Measurements from ENCODE around the gene TEX264.
"Not testable (repeated sequence)": the region's sequence is repeated elsewhere in the genome, so short reads cannot be mapped to it uniquely, and the experiment has no call there.

TEX264 gene

GRCh38 chr3:51670823-51671733, at the start of gene TEX264:
Gene TEX264 (plus strand): TSS chr3:51671252. CDS start chr3:51674305, 3,053 bp downstream.
- DNase-seq (ENCODE audit: low read depth in 4 of 4, low spot score in 1 of 4): peak; percentile 71 to 89 (median 84)

GRCh38 chr3:51622413-51622812, 48.6 kb upstream of the TEX264 start:
- DNase-seq (ENCODE audit: low read depth in 4 of 4, low spot score in 1 of 4): no peak

- DNase-seq (ENCODE audit: low read depth in 4 of 4, low spot score in 1 of 4): no peak
Measured at GRCh38 chr3:51622868-51623267, 48.2 kb upstream of the TEX264 start.

GRCh38 chr3:51630513-51630912, 40.5 kb upstream of the TEX264 start:
- no peak for DNase-seq (ENCODE audit: low read depth in 4 of 4, low spot score in 1 of 4)

GRCh38 chr3:51637144-51637940, 33.7 kb upstream of the TEX264 start:
- DNase-seq (ENCODE audit: low read depth in 4 of 4, low spot score in 1 of 4): no peak

- no peak for DNase-seq (ENCODE audit: low read depth in 4 of 4, low spot score in 1 of 4)
Measured at GRCh38 chr3:51637941-51638471, 33.0 kb upstream of the TEX264 start.

GRCh38 chr3:51642462-51642861, 28.6 kb upstream of the TEX264 start:
- no peak for DNase-seq (ENCODE audit: low read depth in 4 of 4, low spot score in 1 of 4)

GRCh38 chr3:51646091-51646490, 25.0 kb upstream of the TEX264 start:
- DNase-seq (ENCODE audit: low read depth in 4 of 4, low spot score in 1 of 4): no peak

GRCh38 chr3:51652103-51652502, 18.9 kb upstream of the TEX264 start:
- DNase-seq (ENCODE audit: low read depth in 4 of 4, low spot score in 1 of 4): not testable (repeated sequence)

GRCh38 chr3:51653409-51653808, 17.6 kb upstream of the TEX264 start:
- not testable (repeated sequence) for DNase-seq (ENCODE audit: low read depth in 4 of 4, low spot score in 1 of 4)

GRCh38 chr3:51657234-51657633, 13.8 kb upstream of the TEX264 start:
- no peak for DNase-seq (ENCODE audit: low read depth in 4 of 4, low spot score in 1 of 4)

GRCh38 chr3:51659942-51660341, 11.1 kb upstream of the TEX264 start:
- no peak for DNase-seq (ENCODE audit: low read depth in 4 of 4, low spot score in 1 of 4)

GRCh38 chr3:51662456-51662855, 8.6 kb upstream of the TEX264 start:
- DNase-seq (ENCODE audit: low read depth in 4 of 4, low spot score in 1 of 4): no peak

- no peak for DNase-seq (ENCODE audit: low read depth in 4 of 4, low spot score in 1 of 4)
Measured at GRCh38 chr3:51668756-51669155, 2.3 kb upstream of the TEX264 start.

- peak; percentile 57 to 79 (median 68) for DNase-seq (ENCODE audit: low read depth in 4 of 4, low spot score in 1 of 4)
Measured at GRCh38 chr3:51669241-51670052, 1.6 kb upstream of the TEX264 start.

- no peak for DNase-seq (ENCODE audit: low read depth in 4 of 4, low spot score in 1 of 4)
Measured at GRCh38 chr3:51670053-51670822, 814 bp upstream of the TEX264 start.

- peak in 2 of 4 experiments; percentile 40 to 52 for DNase-seq (ENCODE audit: low read depth in 4 of 4, low spot score in 1 of 4)
Measured at GRCh38 chr3:51671734-51672475, 853 bp downstream of the TEX264 start.

- DNase-seq (ENCODE audit: low read depth in 4 of 4, low spot score in 1 of 4): no peak
Measured at GRCh38 chr3:51673181-51673801, 2.2 kb downstream of the TEX264 start.

Data from stimulated activated CD4-positive, alpha-beta T cell treated with anti-CD3 and anti-CD28 coated beads, Interleukin-1b, Interleukin-23, amount 100 ng/mL, for 24 hours (primary cell).